H1 (cell line): ENCODE measurements around the gene PNPLA8. TPM values are rescaled to one million over a fixed set of nuclear protein-coding genes. Genes with fewer than 3 reads are reported as not detected.
A peak's percentile ranks its signal among the peaks of the same experiment; 100 is the strongest.

Experiments
- CTCF ChIA-PET: fragments of 300-600 bp; sonication (Branson Sonifier 250); formaldehyde crosslinking; loops from one replicate; lab custom pipeline; 2021; ENCODE audit not compliant: partially characterized antibody; lab: Charles Lee
- POLR2A ChIA-PET: fragments of 300-600 bp; sonication (Branson Sonifier 250); formaldehyde crosslinking; loops from one replicate; lab custom pipeline; 2021; ENCODE audit warnings: inconsistent platforms; ENCODE audit not compliant: partially characterized antibody; lab: Charles Lee
- DNase-seq, 2 experiments: peaks; one replicate each; pipeline versions ENCODE4 v3.0.0 to v3.0.0-alpha.2; 2010 to 2022; ENCODE audit warnings: low spot score in 2 of 2, low read depth in 1 of 2, mixed read lengths in 1 of 2
- FAIRE-seq: peaks from 2 replicates; lab custom pipeline; 2011; peaks lifted over from hg19 to GRCh38; lab: Jason Lieb, UNC
- H2AFZ ChIP-seq: 2 replicates; pipeline ENCODE4 v1.8.1; 2012; ENCODE audit warnings: low read length, inconsistent platforms
- H2AK5ac ChIP-seq: 2 replicates; pipeline ENCODE4 v1.6.1; 2013; ENCODE audit warnings: low read depth, low read length
- H2BK120ac ChIP-seq: replicated peaks from 2 replicates; pipeline ENCODE3; 2013; ENCODE audit warnings: low read depth, low read length, inconsistent platforms
- H2BK12ac ChIP-seq: 2 replicates; pipeline ENCODE4 v1.6.1; 2013; ENCODE audit warnings: low read depth, low read length
- H2BK15ac ChIP-seq: 2 replicates; pipeline ENCODE4 v1.6.1; 2013; ENCODE audit warnings: low read length
- H2BK20ac ChIP-seq: 2 replicates; pipeline ENCODE4 v1.6.1; 2013; ENCODE audit warnings: low read length
- H2BK5ac ChIP-seq: 2 replicates; pipeline ENCODE4 v1.6.1; 2013; ENCODE audit warnings: low read depth, low read length
- H3K14ac ChIP-seq: 2 replicates; pipeline ENCODE4 v1.6.1; 2013; ENCODE audit warnings: inconsistent platforms; ENCODE audit not compliant: insufficient read length
- H3K18ac ChIP-seq: 2 replicates; pipeline ENCODE4 v1.6.1; 2013; ENCODE audit warnings: low read length; ENCODE audit errors: extremely low read depth
- H3K23ac ChIP-seq: 2 replicates; pipeline ENCODE4 v1.6.1; 2013; ENCODE audit warnings: inconsistent platforms; ENCODE audit not compliant: insufficient read length
- H3K23me2 ChIP-seq: 2 replicates; pipeline ENCODE4 v1.6.1; 2013; ENCODE audit warnings: low read depth, low read length
- H3K27ac ChIP-seq: 2 replicates; pipeline ENCODE4 v1.6.1; 2011; ENCODE audit warnings: low read depth, low read length, inconsistent platforms
- H3K27me3 ChIP-seq, 4 experiments: replicated peaks in 1 of 4; 1 replicate in 1 of 4; 2 replicates in 3 of 4; pipeline versions ENCODE4 v1.6.1 to v1.8.1; 2011 to 2013; ENCODE audit warnings: low read length in 3 of 4, mild to moderate bottlenecking in 3 of 4, inconsistent platforms in 2 of 4, mixed read lengths in 2 of 4, moderate library complexity in 1 of 4; ENCODE audit not compliant: control insufficient read depth in 3 of 4, insufficient read depth in 3 of 4; ENCODE audit errors: extremely low read depth in 1 of 4
- H3K36me3 ChIP-seq, 4 experiments: 2 replicates each; pipeline versions ENCODE4 v1.6.1 to v1.8.1; 2011 to 2013; ENCODE audit warnings: mild to moderate bottlenecking in 4 of 4, low read length in 3 of 4, moderate library complexity in 2 of 4, control low read depth in 1 of 4, inconsistent platforms in 1 of 4; ENCODE audit not compliant: insufficient read depth in 4 of 4, control insufficient read depth in 2 of 4
- H3K4ac ChIP-seq: replicated peaks from 2 replicates; pipeline ENCODE3; 2013; ENCODE audit warnings: low read length, low read depth, mixed read lengths, inconsistent platforms; ENCODE audit not compliant: insufficient read length
- H3K4me1 ChIP-seq, 4 experiments: replicated peaks in 1 of 4; 1 replicate in 1 of 4; 2 replicates in 3 of 4; pipeline versions ENCODE4 v1.6.1 to v1.8.1; 2011 to 2013; ENCODE audit warnings: low read length in 3 of 4, inconsistent platforms in 2 of 4, mixed read lengths in 1 of 4; ENCODE audit not compliant: insufficient read depth in 4 of 4, control insufficient read depth in 3 of 4
- H3K4me2 ChIP-seq, 2 experiments: 2 replicates each; pipeline versions ENCODE4 v1.6.1 to v1.8.1; 2011 to 2013; ENCODE audit warnings: low read depth in 2 of 2, low read length in 2 of 2, control low read depth in 1 of 2, inconsistent platforms in 1 of 2, mild to moderate bottlenecking in 1 of 2; ENCODE audit not compliant: insufficient read depth in 1 of 2
- H3K4me3 ChIP-seq, 4 experiments: fragments of 200-600, 300-600 bp in 1 of 4; sonication (generic), shearing (Covaris generic), sonication (Bioruptor Twin) in 1 of 4; 2 replicates each; pipeline versions ENCODE4 v1.5.1 to v1.8.1; 2011 to 2016; ENCODE audit warnings: low read length in 4 of 4, low read depth in 3 of 4, control low read depth in 2 of 4, inconsistent platforms in 2 of 4, mild to moderate bottlenecking in 2 of 4, mixed read lengths in 1 of 4, moderate library complexity in 1 of 4; ENCODE audit not compliant: insufficient read depth in 2 of 4; ENCODE audit errors: extremely low read depth in 1 of 4
- H3K56ac ChIP-seq: replicated peaks from 2 replicates; pipeline ENCODE3; 2013; ENCODE audit warnings: low read depth, mild to moderate bottlenecking, mixed read lengths, low read length, inconsistent platforms; ENCODE audit not compliant: insufficient read length
- H3K79me1 ChIP-seq: 2 replicates; pipeline ENCODE4 v1.6.1; 2013; ENCODE audit warnings: low read depth, low read length, control low read depth
- H3K79me2 ChIP-seq, 2 experiments: 2 replicates each; pipeline versions ENCODE4 v1.6.1 to v1.8.1; 2012 to 2013; ENCODE audit warnings: low read length in 2 of 2, mild to moderate bottlenecking in 2 of 2, inconsistent platforms in 1 of 2; ENCODE audit not compliant: insufficient read depth in 2 of 2, control insufficient read depth in 1 of 2
- H3K9ac ChIP-seq, 4 experiments: replicated peaks in 1 of 4; 1 replicate in 1 of 4; 2 replicates in 3 of 4; pipeline versions ENCODE4 v1.6.1 to v1.8.1; 2011 to 2013; ENCODE audit warnings: low read depth in 3 of 4, low read length in 3 of 4, control low read depth in 2 of 4, mild to moderate bottlenecking in 2 of 4, moderate library complexity in 2 of 4, inconsistent platforms in 1 of 4; ENCODE audit errors: extremely low read depth in 1 of 4
- H3K9me3 ChIP-seq, 2 experiments: 2 replicates each; pipeline versions ENCODE4 v1.6.1 to v1.8.1; 2012 to 2013; ENCODE audit warnings: mild to moderate bottlenecking in 2 of 2, moderate library complexity in 2 of 2, control low read depth in 1 of 2, inconsistent platforms in 1 of 2, low read depth in 1 of 2, low read length in 1 of 2, mixed read lengths in 1 of 2; ENCODE audit not compliant: insufficient read depth in 2 of 2
- H4K20me1 ChIP-seq, 2 experiments: replicated peaks in 1 of 2; 2 replicates each; pipeline versions ENCODE3 to v1.8.1; 2011 to 2013; ENCODE audit warnings: inconsistent platforms in 2 of 2, low read length in 2 of 2, mild to moderate bottlenecking in 1 of 2; ENCODE audit not compliant: insufficient read depth in 2 of 2, control insufficient read depth in 1 of 2
- H4K5ac ChIP-seq: 2 replicates; pipeline ENCODE4 v1.6.1; 2013; ENCODE audit warnings: low read length, low read depth, mixed read lengths, inconsistent platforms; ENCODE audit not compliant: insufficient read length
- H4K8ac ChIP-seq: 2 replicates; pipeline ENCODE4 v1.8.0; 2013; ENCODE audit warnings: mild to moderate bottlenecking, moderate library complexity, low read length, inconsistent platforms; ENCODE audit not compliant: insufficient read depth; ENCODE audit errors: extremely low read depth
- H4K91ac ChIP-seq: replicated peaks from 2 replicates; pipeline ENCODE3; 2013; ENCODE audit warnings: low read length, mixed read lengths, inconsistent platforms; ENCODE audit not compliant: insufficient read length
- JUND ChIP-seq: IDR thresholded peaks from 2 replicates; pipeline ENCODE4 v1.6.1; 2011; ENCODE audit warnings: mild to moderate bottlenecking, improper control_type of control experiment, low read length
- KDM5A ChIP-seq: fragments of 200-600 bp; IDR thresholded peaks from 2 replicates; pipeline ENCODE4 v1.7.1; 2012; ENCODE audit warnings: mild to moderate bottlenecking, low read length, inconsistent platforms, mixed read lengths
- POLR2AphosphoS5 ChIP-seq: IDR thresholded peaks from 2 replicates; pipeline ENCODE4 v1.6.1; 2011; ENCODE audit warnings: low read depth, low read length
- RAD21 ChIP-seq, 2 experiments: IDR thresholded peaks in 1 of 2; conservative IDR thresholded peaks in 1 of 2; 2 replicates each; pipeline ENCODE4 v1.6.1; 2011; ENCODE audit warnings: low read depth in 2 of 2, low read length in 2 of 2, improper control_type of control experiment in 1 of 2, inconsistent platforms in 1 of 2, mild to moderate bottlenecking in 1 of 2, moderate library complexity in 1 of 2
- WGBS, 2 experiments: shearing (Covaris generic) in 1 of 2; methylation state at CpG; one replicate each; pipeline versions ENCODE4 v1.1.6 to v1.1.7; 2013 to 2015; ENCODE audit warnings: low lambda C conversion rate in 2 of 2, mixed read lengths in 2 of 2, inconsistent platforms in 1 of 2, low coverage in 1 of 2, missing lambda C conversion rate in 1 of 2; ENCODE audit not compliant: insufficient replicate concordance in 2 of 2, insufficient coverage in 1 of 2, insufficient read length in 1 of 2; ENCODE audit errors: extremely low coverage in 1 of 2, missing lambda C conversion rate in 1 of 2; 5-methylcytosine and 5-hydroxymethylcytosine counted together
- polyA plus RNA-seq, 7 experiments: library from polyadenylated mRNA; depleted of rRNA in 3 of 7; stranded (reverse) in 5 of 7; unstranded in 2 of 7; fragments of >200 nt in 5 of 7; fragments of 200-250 nt in 2 of 7; gene quantifications; 1 replicate in 5 of 7; 2 replicates in 1 of 7; 4 replicates in 1 of 7; pipeline versions ENCODE4 v1.2.1 to v1.2.3, GENCODE V29; 2011 to 2013; ENCODE audit warnings: missing spikeins in 2 of 7, mixed read lengths in 2 of 7
- total RNA-seq: library from RNA; stranded (reverse); fragmentation: NEBNext Ultra II Directional; extraction: Animal tissue kit (Norgen Biotek cat#: 25700); gene quantifications from 2 replicates; pipeline ENCODE4 v1.2.1, GENCODE V29; 2021
- TF ChIP-seq, protein P1 (sequence below), 3 experiments: IDR thresholded peaks; 1 replicate in 2 of 3; 2 replicates in 1 of 3; pipeline versions ENCODE4 v1.5.1 to v1.6.1; 2011; ENCODE audit warnings: low read length in 3 of 3, mild to moderate bottlenecking in 3 of 3, inconsistent platforms in 2 of 3, low read depth in 1 of 3, moderate library complexity in 1 of 3; ENCODE audit not compliant: insufficient read depth in 1 of 3; ENCODE audit errors: control extremely low read depth in 1 of 3

The PNPLA8 gene
- total and polyA plus RNA-seq, 2 of the 8 experiments (the other 6 are each of a cell fraction or from before 2014, with no cell fraction given) = 3.8 to 11.2 TPM

DNA sequence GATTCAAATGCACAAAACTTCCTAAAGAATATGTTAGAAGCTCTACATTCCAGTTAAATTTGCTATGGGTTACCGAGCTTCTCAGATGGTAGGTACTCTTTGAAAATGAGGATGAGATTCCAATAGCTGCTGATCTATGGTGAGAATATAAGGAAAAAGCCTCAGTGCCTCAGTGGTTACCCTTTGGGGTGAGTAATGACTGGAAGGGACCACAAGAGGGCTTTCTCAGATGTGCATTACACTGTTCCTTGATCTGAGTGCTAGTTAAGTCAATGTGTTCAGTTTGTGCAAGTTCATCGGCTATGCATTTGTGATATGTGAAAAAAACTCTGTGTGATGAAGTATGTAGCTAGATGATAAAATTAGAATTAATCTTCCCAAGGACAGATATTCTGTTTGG is 73.2 kb downstream of the PNPLA8 start:
- DNase-seq (no peak), FAIRE-seq (peak; percentile 97)
- no peak overlapping the region for H2BK20ac ChIP-seq
- WGBS, 2 experiments = 73% methylated on average over 2 of the region's 2 CpGs; no CpG with 5 or more reads in 1 of the 2 experiments
- peaks cover 6 to 13% (median 10%) of the 10 kb centered on the region in 4 experiments; a peak in 5 of 7 replicates for H3K4me1 ChIP-seq
- no peak overlapping the region for H2BK120ac ChIP-seq
- H3K79me2 ChIP-seq = no peaks in the 10 kb centered on the region
- POLR2A ChIA-PET = no interaction called here
- H3K9ac ChIP-seq = no peak overlapping the region
- H2BK12ac ChIP-seq = no peak overlapping the region
- no peak overlapping the region for H3K56ac ChIP-seq
- H3K23ac ChIP-seq = no peak overlapping the region
- no peaks in the 10 kb centered on the region for H3K36me3 ChIP-seq
- TF ChIP-seq, protein P1, sequence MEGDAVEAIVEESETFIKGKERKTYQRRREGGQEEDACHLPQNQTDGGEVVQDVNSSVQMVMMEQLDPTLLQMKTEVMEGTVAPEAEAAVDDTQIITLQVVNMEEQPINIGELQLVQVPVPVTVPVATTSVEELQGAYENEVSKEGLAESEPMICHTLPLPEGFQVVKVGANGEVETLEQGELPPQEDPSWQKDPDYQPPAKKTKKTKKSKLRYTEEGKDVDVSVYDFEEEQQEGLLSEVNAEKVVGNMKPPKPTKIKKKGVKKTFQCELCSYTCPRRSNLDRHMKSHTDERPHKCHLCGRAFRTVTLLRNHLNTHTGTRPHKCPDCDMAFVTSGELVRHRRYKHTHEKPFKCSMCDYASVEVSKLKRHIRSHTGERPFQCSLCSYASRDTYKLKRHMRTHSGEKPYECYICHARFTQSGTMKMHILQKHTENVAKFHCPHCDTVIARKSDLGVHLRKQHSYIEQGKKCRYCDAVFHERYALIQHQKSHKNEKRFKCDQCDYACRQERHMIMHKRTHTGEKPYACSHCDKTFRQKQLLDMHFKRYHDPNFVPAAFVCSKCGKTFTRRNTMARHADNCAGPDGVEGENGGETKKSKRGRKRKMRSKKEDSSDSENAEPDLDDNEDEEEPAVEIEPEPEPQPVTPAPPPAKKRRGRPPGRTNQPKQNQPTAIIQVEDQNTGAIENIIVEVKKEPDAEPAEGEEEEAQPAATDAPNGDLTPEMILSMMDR (IDR thresholded peaks at IDR 0.05; ENCODE audit: control extremely low read depth in 1 of 3, insufficient read depth in 1 of 3, low read depth in 1 of 3, low read length in 3 of 3) = peak in 2 of 3 experiments; percentile 63 to 72; a peak in 3 of 4 replicates
- TF ChIP-seq JUND = no peak
- no peak for TF ChIP-seq KDM5A
- TF ChIP-seq POLR2AphosphoS5 = no peak
- peak; percentile 53 to 65 for TF ChIP-seq RAD21 (IDR thresholded peaks at IDR 0.05 in 1 of 2, conservative IDR thresholded peaks at IDR 0.05 in 1 of 2; ENCODE audit: low read depth in 2 of 2, low read length in 2 of 2)
- H3K18ac ChIP-seq = no peak overlapping the region
- no peak overlapping the region for H3K4me3 ChIP-seq
- H2AK5ac ChIP-seq = no peak overlapping the region
- H3K9me3 ChIP-seq = no peaks in the 10 kb centered on the region
- H3K27me3 ChIP-seq = peaks cover 6 to 35% (median 26%) of the 10 kb centered on the region in 4 experiments
- H3K79me1 ChIP-seq = no peaks in the 10 kb centered on the region
- CTCF ChIA-PET = interaction anchor here (0.6 to 2.7 kb wide), 45 partner anchors 9 to 349 kb away, joined by 3 to 37 read pairs (median 5); partner anchors contain the start of gene PNPLA8
- H2BK5ac ChIP-seq = no peak overlapping the region
- H3K4me2 ChIP-seq = no peak overlapping the region
- no peak overlapping the region for H3K14ac ChIP-seq
- no peak overlapping the region for H2AFZ ChIP-seq
- peaks cover 21% of the 10 kb centered on the region for H3K23me2 ChIP-seq
- no peak overlapping the region for H3K4ac ChIP-seq
- no peak overlapping the region for H4K8ac ChIP-seq
- H2BK15ac ChIP-seq = no peak overlapping the region
- H3K27ac ChIP-seq = no peak overlapping the region
- H4K91ac ChIP-seq = no peak overlapping the region
- H4K5ac ChIP-seq = no peak overlapping the region
- peaks cover 0 to 1% of the 10 kb centered on the region in 2 experiments for H4K20me1 ChIP-seq
